Brain pericyte (primary cell): ENCODE measurements around the gene BORCS8.
"Not testable (repeated sequence)": the region's sequence is repeated elsewhere in the genome, so short reads cannot be mapped to it uniquely, and the experiment has no call there.

ENCODE experiments used
- DNase-seq: peaks from one replicate; pipeline ENCODE4 v3.0.0-alpha.2; 2012; ENCODE audit warnings: low read depth, low spot score

The BORCS8 gene

GRCh38 chr19:19181488-19181998, 10.4 kb downstream of the BORCS8 start:
- no peak for DNase-seq

GRCh38 chr19:19179548-19180441, 12.2 kb downstream of the BORCS8 start:
- no peak for DNase-seq

GRCh38 chr19:19176950-19177349, 15.0 kb downstream of the BORCS8 start:
- DNase-seq: no peak

- not testable (repeated sequence) for DNase-seq
Observed at GRCh38 chr19:19173243-19173642, 18.7 kb downstream of the BORCS8 start.

- no peak for DNase-seq
Observed at GRCh38 chr19:19171821-19172532, 20.0 kb downstream of the BORCS8 start.

GRCh38 chr19:19170873-19171672, 20.9 kb downstream of the BORCS8 start:
- no peak for DNase-seq

- no peak for DNase-seq
Observed at GRCh38 chr19:19170053-19170872, 21.7 kb downstream of the BORCS8 start, which contains the start of gene MEF2B. Gene MEF2B, minus strand, starts transcription at chr19:19170263. Its CDS starts 19,528 bp downstream, at chr19:19150735.

- no peak for DNase-seq
Observed at GRCh38 chr19:19169236-19170052, 22.5 kb downstream of the BORCS8 start.

GRCh38 chr19:19167612-19168011, 24.3 kb downstream of the BORCS8 start:
- DNase-seq: no peak

- DNase-seq: no peak
Observed at GRCh38 chr19:19165396-19165795, 26.6 kb downstream of the BORCS8 start.

GRCh38 chr19:19162495-19162894, 29.5 kb downstream of the BORCS8 start:
- DNase-seq: no peak

- no peak for DNase-seq
Observed at GRCh38 chr19:19160461-19161035, 31.4 kb downstream of the BORCS8 start.

GRCh38 chr19:19159534-19159933, 32.4 kb downstream of the BORCS8 start:
- no peak for DNase-seq

- no peak for DNase-seq
Observed at GRCh38 chr19:19157808-19158207, 34.1 kb downstream of the BORCS8 start.

GRCh38 chr19:19155495-19156219, 36.3 kb downstream of the BORCS8 start:
- no peak for DNase-seq

- no peak for DNase-seq
Observed at GRCh38 chr19:19154768-19155494, 37.0 kb downstream of the BORCS8 start.

GRCh38 chr19:19152668-19153384, 39.1 kb downstream of the BORCS8 start:
- no peak for DNase-seq

GRCh38 chr19:19151418-19151817, 40.5 kb downstream of the BORCS8 start:
- no peak for DNase-seq
